NCI-H526 treated with DMSO at 0.1 percent for 48 hours (cell line): ENCODE results near the gene EDN3.
"Not testable (repeated sequence)": the region's sequence is repeated elsewhere in the genome, so short reads cannot be mapped to it uniquely, and the experiment has no call there.

Experiments used
- DNase-seq: peaks from one replicate; lab custom pipeline; 2025; lab: John Stamatoyannopoulos, UW

Gene EDN3

DNA sequence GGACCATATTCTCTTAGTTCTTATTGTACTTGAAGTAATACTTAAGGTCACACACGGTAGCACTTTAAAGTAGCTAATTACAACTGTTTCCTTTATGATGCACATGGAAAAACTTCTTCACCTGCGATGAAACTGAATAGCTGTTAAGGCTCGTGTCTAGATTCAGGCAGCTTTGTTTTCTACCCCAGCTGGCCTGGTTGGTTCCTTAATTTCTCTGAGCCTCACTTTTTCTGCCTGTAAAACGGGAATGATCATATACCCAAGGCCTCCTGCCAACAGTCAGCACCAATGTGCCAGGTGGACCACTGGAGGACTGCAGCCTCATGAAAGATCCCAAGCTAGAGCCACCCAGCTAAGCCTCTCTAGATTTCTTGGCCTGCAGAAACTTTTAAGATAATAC is 35.0 kb downstream of the EDN3 start:
- DNase-seq, result no peak

DNA sequence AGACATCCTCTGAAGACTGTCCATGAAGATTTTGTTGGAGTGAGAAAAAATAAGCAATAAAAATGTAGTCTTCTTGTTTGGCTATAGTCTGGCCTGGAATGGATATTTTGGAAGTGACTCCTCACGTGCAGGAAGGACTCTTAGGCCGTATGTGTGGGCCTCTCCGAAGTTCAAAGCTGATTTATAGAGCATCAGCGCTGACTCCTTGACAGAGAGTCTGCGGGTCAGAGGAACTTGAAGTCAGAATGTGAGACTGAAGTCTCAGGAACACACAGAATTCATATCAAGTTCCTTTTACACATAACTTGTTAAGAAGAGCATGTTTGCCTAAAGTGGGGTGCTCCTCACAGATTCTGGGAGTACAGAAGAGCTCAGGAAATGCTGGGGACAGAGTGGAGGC is 36.1 kb downstream of the EDN3 start:
- no peak for DNase-seq

DNA sequence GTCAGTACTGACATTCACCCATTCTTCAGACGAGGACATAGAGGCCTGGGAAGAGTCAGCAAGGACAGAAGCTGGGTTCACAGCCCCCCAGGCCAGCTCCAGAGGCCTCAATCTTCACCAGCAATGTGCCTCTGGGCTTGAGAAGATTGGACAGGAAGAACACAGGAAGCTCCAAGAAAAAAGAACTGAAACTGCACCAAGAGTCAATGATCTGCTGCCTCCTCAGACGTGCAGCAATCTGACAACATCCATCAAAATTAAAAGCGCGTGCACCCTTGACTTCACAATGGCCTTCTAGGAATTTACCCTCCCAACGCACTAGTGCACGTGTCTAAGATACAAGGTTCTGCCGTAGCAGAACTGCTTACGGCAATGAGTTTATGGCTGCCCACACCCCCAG is 38.0 kb downstream of the EDN3 start:
- not testable (repeated sequence) for DNase-seq

DNA sequence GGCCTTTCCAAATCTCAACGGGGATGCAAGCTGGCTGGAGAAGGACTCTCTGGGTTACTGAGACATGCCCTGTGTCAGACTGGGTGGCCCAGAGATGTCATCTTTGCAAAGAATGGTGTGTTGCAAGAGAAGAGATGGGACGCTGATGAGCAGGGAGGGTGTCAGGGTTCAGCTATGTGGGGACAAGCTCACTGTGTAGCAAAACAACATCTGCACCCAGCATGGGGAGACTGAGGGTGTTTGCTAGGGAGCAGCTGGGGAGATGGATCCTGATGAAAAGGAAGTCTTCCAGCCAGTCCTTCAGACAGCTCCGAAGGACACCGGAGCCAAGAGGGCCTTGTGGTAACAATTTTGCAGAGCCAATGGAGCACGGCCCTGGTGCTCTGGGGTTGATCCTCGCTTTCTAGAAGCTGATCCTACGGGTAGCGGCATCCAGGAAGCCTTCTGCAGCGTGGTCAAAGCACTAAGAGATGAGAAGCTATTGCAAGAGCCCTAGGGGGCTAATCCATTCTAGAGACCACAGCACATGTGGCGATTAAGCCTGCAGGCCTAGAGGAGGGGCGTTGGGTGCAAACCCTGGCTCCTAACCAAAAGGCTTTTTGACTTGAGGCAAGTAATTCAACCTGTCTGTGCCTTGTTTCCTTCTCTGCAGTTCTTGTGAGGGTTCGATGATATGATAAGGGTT is 39.9 kb downstream of the EDN3 start:
- DNase-seq, result no peak

DNA sequence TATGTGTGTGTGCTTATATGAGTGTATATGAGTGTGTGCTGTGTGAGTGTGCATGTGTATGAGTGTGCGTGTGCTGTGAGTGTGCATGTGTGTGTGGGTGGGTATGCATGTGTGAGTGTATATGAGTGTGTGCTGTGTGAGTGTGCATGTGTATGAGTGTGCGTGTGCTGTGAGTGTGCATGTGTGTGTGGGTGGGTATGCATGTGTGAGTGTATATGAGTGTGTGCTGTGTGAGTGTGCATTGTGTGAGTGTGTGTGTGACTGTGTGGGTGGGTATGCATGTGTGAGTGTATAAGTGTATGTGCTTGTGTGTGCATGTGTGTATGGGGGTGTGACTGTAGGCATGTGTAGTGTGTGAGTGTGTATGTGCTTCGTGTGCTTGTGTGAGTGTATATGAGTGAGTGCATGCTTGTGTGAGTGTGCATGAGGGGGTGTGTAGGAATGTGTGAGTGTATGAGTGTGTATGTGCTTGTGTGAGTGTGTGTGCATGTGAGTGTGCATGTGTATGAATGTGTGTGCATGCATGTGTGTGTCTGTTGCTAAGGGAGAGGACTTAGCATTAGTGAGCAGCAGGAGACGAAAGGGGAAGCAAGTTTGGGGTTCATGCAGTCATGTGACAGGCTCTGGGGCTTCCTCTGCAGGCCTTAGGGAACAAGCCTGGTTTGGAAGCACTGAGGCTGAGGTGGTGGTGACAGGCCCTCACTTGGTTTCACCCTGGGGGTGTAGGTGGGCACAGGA is 41.0 kb downstream of the EDN3 start:
- not testable (repeated sequence) for DNase-seq

DNA sequence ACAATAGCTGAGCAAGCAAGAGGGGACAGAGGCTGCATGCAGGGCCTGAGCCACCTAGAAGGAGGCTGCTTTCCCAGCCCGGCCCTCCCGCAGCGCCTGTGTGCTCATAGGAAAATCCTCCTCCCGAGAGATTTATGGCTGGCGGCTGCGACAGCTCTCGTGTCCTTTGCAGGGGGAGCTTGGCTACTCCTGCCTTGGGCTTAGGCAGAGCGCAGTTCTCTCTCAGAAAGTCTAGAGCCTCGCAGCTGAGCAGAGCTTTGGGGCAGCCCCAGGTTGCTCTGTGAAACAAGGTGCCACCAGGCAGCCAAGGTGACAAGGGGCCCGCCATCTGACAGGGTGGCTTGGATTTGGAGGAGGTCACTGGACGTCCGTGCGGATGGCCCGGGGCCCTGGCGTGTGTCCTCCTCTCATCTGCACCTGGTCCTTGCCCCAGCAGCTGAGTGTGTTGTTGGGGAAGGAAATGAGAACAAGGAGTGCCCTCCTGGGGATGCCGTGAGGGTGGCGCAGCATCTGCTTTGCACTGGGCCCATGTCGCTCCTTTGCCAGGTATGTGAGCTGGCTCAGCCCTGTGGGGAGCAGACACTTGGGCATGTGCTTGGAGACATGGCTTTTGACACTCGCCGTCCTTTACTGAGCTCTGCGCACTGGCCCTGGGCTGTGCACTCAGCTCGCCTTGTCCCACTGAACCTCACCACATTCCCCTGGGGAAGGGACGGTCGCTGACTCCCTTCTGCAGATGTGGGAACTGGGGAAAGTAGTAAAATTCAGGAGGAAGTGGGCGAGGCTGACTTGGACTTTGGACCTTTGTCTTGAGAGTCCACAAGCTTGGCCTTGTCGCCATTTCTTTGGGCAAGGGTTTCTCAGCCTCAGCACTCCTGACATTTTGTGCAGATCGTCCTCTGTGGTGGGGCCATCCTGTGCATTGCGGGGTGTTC is 41.9 kb downstream of the EDN3 start:
- no peak for DNase-seq

DNA sequence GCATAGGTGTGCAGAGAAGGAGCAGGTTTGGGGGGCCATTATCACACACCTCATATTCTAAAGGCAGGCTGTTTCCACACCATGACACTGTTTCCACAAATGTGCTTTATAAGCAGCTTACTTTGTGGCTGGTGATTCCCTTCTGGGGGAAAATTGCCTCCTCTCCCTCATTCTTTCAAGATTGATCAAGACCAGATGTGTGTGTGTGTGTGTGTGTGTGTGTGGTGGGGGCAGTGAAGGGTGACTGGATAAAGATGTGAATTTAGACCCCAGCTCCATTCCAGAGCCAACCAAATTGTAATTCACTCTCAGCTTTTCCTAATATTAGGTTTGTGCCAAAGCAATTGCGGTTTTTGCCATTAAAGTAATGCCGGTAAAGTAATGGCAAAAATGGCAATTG is 45.6 kb downstream of the EDN3 start:
- DNase-seq, result no peak

DNA sequence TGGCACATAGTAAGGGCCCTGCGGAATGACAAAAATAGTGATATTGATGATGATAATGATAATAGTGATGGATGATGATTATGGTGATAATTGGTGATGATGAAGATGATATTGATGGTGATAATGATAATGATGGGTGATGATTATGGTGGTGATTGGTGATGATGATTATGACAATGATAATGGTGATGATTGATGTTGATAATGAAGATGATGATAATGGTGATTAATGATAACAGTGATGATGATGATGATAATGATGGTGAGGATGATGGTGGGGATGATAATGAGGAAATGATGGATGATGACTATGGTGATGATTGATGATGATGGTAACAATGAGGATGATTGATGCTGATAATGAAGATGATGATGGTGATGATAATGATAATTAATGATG is 48.9 kb downstream of the EDN3 start:
- no peak for DNase-seq

DNA sequence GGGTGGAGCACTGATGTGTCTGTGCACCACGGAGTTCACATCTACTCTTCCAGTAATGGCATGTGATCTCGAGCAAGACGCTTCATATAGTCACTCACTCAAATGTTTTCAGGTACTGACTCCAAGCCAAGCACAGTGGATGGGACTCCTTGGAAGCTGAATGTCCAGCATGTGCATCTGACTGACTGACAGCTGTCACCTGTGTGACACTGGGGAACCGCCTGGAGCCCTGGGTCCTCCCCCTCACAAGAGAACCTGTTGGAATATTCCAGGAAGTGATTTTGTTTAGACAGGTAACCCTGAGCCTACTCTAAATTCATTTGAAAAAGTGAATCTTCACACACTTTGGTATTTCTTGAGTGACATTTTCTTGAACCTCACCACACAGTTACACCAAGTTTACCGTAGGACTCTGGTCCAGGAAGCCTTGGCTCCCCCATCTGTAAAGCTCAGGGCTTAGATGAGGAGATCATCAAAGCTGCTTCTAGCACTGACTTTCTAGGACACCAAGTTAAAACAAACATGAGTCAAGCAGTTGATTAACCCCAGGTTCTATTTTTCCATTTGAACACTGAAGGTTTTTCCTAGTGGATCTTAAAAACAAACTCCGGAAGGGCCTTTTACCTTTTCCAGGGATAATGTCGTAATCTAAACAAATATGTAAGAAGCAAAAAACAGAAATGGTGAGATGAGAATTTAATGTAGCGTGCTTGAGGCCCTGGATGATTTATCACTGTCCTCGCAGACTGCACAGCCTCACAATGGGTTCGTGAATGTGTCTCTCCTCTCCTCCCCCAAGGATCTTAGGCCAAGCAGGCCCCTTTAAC is 50.1 kb downstream of the EDN3 start:
- no peak for DNase-seq

DNA sequence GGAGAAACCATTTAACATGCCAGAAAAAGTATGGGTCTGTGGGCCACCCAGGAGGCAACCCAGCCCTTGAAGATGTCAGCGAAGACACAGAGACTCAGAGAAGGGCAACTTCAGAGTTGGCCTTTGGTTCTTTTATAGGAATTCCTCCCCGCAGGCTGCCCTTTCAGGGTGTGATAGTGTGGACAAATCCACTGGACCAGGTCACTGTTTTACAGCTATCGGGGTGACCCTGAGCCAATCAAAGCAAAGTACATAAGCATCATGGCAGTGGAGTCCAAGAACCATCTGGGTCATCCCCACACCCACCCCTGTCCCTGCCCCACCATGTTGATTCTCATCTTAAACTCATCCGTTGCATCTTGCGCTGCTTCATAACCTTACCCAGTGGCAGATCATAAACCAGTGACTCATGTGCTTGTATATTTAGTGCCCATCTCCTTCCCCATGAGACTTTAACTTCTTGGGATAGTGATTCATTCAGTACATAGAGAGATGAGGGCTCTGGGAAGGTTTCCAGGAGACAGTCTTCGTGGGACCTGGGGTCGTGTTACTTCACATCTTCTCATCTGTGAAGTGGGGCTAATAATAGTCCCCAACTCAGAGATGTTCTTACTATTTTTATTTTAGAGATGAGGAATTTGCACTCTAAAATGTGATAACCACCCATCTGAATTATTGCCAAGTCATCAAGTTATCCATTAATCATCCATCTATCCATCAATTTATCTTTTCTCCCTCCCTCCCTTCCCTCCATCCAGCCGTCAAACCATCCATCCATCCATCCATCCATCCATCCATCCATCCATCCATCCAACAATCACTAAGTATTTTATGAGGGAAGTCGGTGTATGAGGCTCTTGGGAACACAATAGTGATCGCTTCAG is 51.0 kb downstream of the EDN3 start:
- no peak for DNase-seq

DNA sequence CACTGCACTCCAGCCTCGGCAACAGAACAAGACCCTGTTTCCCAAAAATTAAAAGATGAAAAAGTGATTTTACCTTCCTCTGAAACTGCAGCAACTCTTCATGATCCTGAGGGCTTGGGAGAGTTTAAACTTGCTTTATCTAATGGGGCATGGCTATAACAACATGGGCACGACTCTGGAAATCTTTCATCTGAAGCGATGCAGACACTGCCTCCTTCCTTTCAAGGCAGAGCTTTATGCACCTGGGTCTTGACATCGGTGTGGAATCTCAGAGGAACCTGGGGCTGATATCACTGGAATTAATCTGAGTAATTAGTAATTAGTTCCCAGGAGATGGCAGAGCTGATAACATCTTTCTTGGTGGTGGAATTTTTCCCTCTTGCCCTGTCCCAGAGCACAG is 52.1 kb downstream of the EDN3 start:
- no peak for DNase-seq

DNA sequence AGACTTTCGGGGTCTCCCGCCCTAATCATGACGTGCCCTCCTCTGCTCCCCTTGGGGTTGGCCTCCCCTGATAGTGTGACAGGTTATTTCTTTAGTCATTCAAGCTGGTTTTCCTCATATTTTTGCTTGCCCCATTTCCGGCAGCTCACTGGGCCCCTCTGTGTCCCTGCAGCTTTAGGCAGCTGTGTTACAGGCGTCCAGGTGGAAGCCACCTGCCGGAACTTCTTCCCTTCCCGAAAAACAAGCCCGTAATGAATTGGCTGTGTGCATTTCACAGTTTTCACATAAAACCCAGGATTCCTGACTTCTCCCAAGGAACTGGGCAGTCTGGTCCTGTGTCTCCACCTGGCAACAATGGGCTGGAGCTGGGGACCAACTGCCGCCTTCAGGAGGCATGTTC is 52.6 kb downstream of the EDN3 start:
- DNase-seq, result no peak

DNA sequence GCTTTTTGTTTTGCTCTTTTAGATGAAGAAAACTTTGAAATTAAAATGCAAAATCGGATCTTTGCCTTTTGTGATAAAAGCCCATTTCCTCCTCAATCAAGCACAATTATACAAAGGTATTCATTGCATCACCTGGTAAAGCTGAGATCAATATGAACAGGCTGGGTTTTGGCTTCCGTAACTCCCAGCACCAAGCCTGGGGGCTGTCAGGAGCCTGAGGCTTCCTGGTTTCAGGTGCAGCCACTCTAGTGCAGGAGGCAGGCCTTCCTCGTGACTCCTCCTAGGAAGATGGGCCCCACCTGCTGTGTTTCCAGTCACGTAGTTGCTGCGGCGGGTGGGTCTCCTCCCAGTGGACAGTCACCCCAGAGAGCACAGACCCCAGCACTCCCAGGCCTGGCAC is 54.0 kb downstream of the EDN3 start:
- no peak for DNase-seq

DNA sequence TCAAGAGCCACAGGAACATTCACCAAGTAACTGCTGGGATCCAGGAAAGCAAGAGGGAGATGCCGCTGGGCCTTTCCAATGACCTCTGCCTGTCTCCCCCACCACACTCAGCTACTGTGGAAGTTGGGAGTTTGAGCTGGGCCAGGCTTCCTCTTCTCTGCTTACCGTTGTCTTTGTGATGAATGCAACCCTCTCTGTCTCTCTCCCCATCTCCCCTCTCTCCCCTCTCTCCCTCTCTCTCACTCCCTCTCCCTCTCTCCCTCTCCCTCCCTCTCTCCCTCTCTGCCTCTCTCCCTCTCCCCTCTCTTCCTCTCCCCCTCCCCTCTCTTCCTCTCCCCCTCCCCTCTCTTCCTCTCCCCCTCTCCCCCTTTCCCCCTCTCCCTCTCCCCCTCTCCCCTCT is 54.8 kb downstream of the EDN3 start:
- DNase-seq, result no peak

DNA sequence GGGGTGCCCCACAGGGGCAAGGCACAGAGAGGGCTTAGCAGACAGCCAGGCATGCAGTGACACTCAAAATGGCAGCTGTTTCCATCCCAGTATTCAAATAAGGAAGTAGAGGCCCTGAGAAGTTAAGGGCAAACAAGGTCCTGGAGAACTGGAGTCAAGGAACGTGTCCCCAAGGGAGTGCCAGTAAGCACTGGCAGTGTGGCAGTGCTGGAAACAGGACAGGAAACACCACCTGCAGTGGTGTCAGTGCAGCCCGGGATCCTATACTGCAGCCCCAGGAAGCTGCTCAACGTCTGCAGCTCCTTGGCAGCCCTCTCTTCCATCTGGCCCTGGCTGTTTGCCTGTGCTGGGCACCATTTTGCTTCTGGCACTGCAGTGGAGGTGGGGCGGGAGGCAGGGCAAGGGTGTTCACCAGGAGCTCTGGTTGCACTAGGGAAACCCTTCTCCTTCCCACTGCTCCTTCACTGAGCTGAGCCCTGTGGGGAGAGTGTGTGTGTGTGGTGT is 56.3 kb downstream of the EDN3 start:
- no peak for DNase-seq

DNA sequence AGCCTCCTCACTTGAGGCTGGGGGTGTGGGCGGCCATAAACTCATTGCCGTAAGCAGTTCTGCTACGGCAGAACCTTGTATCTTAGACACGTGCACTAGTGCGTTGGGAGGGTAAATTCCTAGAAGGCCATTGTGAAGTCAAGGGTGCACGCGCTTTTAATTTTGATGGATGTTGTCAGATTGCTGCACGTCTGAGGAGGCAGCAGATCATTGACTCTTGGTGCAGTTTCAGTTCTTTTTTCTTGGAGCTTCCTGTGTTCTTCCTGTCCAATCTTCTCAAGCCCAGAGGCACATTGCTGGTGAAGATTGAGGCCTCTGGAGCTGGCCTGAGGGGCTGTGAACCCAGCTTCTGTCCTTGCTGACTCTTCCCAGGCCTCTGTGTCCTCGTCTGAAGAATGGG is 58.4 kb downstream of the EDN3 start:
- DNase-seq, result not testable (repeated sequence)

DNA sequence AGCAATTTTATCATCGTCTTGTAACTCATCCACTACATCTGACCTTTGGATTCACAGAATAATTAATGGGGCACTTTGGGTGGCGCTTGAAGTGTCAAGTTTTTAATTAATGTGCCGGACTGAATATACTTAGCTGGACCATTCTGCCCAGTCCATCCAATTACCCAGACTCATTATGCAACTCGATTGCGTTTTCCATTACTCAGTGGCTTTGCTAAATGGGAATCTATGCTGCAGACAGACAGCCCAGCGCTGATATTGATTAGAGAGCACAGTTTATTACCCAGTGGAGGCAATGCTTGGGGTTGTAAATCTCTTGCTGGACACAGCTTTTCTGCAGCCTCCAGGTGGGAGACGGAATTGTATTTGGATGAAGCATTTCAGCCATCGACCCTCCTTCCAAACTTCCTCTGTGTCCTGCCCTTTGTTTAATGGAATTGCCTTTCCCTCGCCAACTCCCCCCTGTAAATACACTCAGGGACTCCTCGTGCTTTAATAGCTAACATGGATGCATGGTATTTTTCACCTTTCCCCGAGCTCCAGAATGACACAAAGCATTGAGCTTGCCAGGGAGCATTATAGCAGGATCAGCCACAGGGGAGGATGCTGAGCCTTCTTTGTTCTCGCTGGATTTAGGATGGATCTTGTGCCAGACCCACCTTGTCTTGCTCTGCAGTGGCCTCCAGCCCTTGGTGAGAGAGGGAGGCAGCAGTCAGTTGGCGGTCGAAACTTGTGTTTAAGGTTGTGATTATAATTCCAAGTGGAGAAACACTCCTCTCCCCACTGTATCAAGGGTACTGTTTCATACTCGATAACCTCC is 59.7 kb downstream of the EDN3 start:
- no peak for DNase-seq

DNA sequence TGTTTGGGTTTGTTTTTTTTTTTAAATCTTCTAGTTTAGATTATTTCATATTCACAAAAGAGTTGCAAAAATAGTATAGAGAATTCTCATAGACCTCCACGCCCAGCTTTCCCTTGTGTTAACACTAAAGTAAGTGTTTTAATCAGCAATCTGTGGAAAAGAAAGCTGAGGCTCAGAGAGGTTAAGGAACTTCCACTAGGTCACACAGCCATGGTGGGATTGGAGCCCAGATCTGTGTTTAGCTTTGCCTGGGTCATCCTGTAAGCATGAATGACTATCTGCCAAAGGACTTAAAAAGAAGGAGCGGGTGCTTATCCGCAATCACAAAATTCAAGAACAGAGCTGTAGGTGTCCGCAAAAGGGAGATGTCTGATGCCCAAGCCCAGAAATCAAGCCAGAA is 60.5 kb downstream of the EDN3 start:
- no peak for DNase-seq

DNA sequence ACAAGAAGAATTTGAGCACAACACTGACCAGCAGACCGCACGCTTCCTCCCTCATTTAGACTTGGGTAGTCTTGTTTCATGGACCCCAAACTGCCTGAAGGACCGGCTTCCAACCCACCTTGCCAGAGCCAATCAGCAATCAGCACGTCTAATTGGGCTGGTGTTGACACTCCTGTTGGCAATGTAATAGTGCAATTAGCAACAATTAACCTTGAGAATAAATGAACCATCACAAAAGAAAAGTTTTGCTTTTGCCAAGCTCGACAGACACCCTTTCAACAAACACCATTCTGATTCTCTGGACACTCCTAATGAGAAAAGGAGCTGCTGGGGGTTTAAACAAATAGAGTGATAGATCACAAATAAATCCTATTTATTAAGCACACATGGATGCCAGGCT is 61.0 kb downstream of the EDN3 start:
- DNase-seq, result no peak

DNA sequence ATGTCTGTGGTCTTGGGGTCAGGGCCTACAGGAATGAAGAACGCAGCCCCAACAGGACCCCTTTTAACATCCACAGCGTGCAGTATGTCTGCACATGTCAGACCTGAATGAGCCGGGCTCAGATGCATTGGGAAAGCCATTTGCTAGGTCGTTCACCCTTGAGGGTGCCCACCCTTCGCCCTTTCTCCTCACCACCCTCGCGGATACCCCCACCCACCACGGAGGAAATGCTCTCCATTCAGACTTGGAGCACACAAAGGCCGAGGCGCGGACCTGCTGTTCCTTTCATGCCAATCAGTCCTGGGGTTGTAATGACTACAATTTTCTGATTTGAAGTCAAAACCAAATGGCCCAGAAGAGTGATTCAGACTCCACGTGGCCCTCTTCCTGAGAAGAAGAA is 62.7 kb downstream of the EDN3 start:
- DNase-seq, result no peak
